H7 (cell line): ENCODE measurements around the gene SLC22A23. TPM values are rescaled to one million over a fixed set of nuclear protein-coding genes. Genes with fewer than 3 reads are reported as not detected.

Source experiments
- DNase-seq: peaks from one replicate; pipeline ENCODE4 v3.0.0; 2012
- H3K27me3 ChIP-seq: 2 replicates; pipeline ENCODE4 v1.6.0; 2011; ENCODE audit warnings: mild to moderate bottlenecking, low read length; ENCODE audit not compliant: control insufficient read depth, insufficient read depth
- H3K36me3 ChIP-seq: replicated peaks from 2 replicates; pipeline ENCODE4 v1.5.1; 2011; ENCODE audit warnings: low read length; ENCODE audit not compliant: control insufficient read depth, insufficient read depth
- H3K4me3 ChIP-seq: 2 replicates; pipeline ENCODE4 v1.5.1; 2011; ENCODE audit warnings: low read depth, mild to moderate bottlenecking, control low read depth, low read length, moderate library complexity; ENCODE audit not compliant: insufficient read depth
- total RNA-seq: library from RNA; depleted of rRNA; stranded (reverse); fragments of >200 nt; shearing (Covaris generic); gene quantifications from 2 replicates; pipeline ENCODE4 v1.2.3, GENCODE V29; 2014

Gene SLC22A23
- total RNA-seq, 1 experiment from 2014 or later: 14.6 TPM

DNA sequence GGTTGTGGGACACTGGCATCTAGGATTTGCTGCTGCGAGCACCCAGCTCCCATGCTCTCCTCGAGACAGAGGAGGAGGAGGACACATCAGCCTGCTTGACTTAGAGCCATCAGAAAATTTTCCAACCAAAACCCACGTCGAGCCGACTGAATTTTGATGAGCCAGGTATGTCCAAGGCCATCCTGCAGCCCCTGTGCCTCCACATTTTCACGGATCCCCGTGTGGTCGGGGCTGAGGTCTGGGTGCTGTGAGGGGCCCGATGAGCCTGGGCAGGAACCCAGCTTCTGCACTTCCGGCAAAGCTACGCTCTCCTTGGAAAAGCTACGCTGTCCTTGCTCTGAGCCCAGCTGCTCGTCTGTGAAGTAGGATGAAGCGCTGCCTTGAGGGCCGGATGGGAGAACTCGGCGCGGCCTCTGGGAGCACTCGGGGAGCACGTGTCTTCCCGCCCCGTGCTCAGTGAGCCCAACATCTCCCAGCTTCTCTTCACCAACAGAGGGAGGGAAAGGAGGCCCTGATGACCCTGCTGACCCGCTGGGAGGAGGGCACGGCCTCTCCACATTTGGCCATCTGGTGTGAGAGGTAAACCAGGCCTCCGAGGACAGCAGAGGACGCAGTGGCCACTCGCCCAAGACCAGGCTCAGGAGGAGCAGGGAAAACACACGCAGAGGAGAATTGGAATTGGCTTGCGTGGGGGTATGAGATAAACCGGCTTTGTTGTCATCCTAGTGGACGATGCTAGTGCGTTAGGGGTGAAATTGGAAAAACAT lies 164.2 kb downstream of the SLC22A23 start:
- Histone ChIP-seq H3K36me3 (no peaks in the 10 kb centered on the region; the same call in none of the 2 replicates), H3K27me3 (no peaks in the 10 kb centered on the region), H3K4me3 (no peak overlapping the region)
- no peak for DNase-seq

DNA sequence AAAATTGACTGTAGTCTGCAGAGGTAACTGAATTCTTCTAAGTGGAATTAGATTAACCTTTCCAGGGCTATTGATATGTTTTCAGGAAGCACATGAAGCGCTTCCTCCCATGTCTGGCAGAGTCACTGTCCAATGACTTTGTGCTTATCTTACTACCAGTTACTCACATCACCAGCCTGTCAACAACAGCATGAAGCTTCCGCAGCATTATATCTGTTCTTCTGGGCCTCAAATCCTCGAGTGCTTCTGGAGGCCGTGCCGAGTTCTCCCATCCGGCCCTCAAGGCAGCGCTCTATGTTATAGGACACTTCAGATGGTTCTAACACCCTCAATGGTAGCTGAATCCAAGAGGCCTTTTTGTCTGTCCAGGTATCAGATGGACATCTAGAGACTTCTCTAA lies 164.9 kb downstream of the SLC22A23 start:
- no peaks in the 10 kb centered on the region; the same call in none of the 2 replicates for H3K36me3 ChIP-seq
- no peak overlapping the region for H3K4me3 ChIP-seq
- DNase-seq: no peak
- H3K27me3 ChIP-seq: no peaks in the 10 kb centered on the region

DNA sequence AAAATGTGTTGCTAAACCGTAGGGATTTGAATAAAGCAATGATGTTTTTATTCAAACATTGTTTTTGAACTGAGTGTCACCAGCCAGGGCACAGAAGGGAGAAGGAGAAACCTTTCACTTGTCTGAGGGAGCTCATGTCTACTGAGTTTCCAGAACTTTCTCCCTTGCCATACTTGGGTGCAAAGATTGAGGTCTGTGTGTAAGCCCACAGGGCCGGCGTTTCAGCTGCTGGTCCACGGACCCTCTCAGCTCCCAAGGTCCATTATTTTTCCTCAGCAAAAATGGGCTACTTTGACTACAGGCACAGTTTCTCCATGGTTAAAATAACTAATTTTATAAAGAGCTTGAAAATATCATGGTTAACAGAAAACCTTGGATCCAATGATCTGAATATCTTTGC lies 165.5 kb downstream of the SLC22A23 start:
- Histone ChIP-seq H3K36me3 (no peaks in the 10 kb centered on the region; the same call in none of the 2 replicates), H3K27me3 (no peaks in the 10 kb centered on the region), H3K4me3 (no peak overlapping the region)
- no peak for DNase-seq

DNA sequence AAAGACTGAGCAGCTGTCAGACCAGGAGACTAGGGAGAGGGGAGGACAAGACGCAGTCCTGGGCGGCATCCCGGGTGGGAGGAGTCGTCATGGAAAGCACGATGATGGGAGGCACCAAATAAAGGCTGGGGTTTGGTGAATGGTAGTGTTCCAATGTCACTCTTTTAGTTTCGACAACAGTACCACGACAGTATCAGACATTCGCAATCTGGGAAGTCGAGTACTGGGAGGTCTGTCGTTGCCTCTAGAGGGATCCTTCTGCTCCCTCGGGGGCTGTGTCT lies 166.0 kb downstream of the SLC22A23 start:
- Histone ChIP-seq H3K36me3 (no peaks in the 10 kb centered on the region; the same call in none of the 2 replicates), H3K4me3 (no peak overlapping the region), H3K27me3 (no peaks in the 10 kb centered on the region)
- no peak for DNase-seq

DNA sequence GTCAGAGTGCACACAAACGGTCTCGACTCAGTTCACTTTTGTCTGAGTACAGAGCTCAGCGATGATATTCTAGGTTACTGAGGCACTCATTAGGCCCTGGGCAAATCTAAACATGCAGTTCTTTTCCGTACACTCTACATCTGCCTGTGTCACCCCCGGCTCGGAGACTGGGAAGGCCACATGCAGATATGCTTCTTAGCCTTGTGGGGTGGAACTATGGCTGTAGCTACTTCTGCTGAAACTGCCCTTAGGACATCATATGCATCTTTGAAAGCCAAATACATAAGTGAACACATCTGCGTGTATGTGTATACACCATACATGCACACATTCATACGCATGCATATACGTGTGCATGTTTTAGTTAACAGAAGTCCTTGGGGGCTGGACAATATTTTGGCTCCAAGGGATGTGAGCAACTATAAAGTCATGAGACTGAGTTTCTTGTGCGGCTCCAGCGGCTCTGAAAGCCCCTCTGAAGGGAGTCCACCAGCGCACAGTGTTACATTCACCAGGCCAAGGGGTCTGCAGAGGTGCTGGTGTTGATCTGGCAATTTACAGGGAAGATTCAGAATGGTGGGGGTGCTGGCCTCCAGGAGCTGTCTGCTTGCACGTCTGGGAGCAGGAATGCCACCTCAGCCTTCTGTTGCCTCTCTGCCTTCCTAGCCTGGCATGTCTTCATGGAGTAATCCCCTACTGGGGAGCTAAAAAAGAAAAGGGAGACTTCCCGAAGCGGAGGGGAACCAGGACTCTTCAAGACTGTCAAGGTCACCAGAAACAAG lies 166.5 kb downstream of the SLC22A23 start:
- no peaks in the 10 kb centered on the region for H3K27me3 ChIP-seq
- no peak overlapping the region for H3K4me3 ChIP-seq
- H3K36me3 ChIP-seq: peaks cover 1% of the 10 kb centered on the region
- no peak for DNase-seq

DNA sequence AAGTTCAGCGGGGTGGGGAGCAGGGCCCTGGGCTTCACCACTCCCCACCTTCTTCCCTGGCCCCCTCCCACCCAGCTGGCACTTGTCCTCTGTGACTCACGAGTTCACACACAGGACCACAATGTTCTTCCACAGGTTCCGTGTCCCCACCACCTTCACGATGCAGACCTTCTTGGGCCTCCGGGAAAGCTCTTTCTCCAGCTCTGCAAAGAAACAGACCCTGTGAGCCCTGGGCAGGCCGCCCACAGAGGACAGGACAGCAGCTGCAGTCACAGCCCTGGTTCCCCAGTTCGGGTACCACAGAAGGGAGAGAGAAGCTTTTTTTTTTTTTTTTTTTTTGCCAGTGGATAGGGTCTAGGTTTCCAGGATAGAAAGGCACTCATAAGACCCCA lies 167.2 kb downstream of the SLC22A23 start:
- Histone ChIP-seq H3K36me3 (peaks cover 1% of the 10 kb centered on the region), H3K27me3 (no peaks in the 10 kb centered on the region), H3K4me3 (no peak overlapping the region)
- no peak for DNase-seq

DNA sequence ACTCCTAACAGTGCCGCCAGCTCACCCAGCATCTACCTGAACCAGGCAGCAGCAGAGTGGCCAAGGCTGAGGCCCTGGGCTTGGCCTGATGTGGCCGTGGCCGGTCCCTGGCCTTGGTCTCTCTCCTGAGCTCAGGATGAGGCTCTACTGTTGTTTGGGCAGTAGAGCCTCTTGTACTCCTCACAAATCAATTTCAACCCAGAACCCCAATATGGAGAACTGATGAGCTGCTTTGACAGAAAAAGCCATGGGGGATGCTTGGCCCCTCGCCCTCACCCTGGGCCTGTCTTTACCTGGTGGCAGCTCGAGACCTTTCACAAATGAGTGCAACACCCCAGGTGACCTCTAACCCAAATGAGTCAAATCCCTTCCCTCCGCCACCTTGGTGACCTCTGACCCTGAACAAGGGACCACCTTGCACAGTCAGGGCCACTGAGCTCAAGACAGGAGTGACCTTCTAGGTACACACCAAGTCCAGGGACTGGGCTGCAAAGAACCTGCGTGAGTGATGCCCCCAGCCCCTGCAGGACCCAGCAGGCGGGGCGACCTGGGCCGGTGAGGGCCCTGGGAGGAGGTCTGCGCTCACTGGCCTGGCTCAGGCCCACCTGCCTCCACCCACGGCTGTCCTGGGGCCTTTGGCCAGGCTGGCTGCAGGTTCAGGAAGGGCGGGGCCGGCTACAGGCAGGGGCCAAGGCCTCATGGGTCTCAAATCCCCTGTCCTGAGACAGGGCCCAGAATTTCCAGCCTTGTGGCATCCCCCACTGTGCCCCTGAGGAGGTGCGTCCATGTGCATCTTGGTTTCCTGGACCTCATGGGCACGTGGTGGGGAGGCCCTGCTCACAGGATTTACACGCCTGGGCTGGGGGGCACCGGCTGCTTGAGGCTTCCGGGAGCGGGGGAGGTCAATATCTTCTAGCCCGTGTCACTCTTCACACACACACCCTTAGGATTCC lies 167.9 kb downstream of the SLC22A23 start:
- DNase-seq: no peak
- Histone ChIP-seq H3K36me3 (peaks cover 1% of the 10 kb centered on the region), H3K4me3 (no peak overlapping the region), H3K27me3 (no peaks in the 10 kb centered on the region)

DNA sequence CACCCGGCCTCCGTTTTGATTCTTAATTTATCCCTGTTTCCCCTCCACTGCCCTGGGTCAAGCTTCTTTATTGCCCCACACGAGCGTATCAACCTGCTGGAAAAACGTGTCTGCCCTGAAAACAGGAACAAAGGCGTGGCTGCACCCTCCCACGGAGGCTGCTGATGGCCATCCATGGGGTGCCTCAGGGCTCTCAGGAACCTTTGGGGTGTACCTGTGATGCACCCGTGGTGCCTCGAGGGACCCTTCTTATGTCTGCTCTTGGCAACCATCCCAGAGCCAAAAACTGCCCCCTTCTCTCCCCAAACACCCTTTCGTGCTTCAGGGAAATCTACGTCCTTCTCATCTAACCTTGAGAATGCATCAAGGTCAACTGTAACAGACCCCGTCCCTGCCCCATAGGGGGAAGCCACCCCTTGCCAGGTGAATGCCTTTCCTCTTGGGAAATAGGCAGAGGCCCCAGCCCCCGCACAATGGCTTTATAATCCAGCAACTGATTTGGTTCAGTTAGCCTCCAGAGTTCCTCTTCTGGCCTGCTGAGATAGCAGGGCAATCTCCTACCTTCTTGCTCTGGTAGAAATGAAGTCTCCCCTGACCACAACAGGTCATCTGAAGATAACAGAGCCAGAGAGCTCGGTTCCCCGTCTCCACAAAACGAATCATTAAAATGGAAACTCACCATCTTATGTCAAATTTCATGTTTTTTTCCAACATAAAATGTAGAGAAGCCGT lies 168.7 kb downstream of the SLC22A23 start:
- H3K27me3 ChIP-seq: no peaks in the 10 kb centered on the region
- H3K4me3 ChIP-seq: no peak overlapping the region
- DNase-seq: no peak
- peaks cover 6% of the 10 kb centered on the region for H3K36me3 ChIP-seq

DNA sequence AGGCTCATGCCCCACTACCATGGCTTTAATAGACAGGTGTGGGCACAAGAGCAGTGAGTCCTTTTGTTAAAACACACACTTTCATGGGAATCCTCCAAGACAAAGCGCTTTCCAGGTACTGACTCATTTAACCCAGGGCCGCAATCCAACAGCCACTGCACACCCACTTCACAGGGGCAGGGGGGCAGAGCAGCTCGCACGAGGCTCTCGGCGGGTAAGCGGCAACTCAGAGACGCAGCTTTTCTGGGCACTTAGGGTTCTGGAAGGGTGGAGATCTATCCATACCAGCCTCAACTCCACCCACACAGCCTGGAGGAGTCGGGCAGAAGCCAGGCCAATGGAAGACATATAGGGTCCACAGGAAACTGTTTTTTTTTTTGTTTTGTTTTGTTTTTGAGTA lies 169.5 kb downstream of the SLC22A23 start:
- DNase-seq: no peak
- no peaks in the 10 kb centered on the region for H3K27me3 ChIP-seq
- no peak overlapping the region for H3K4me3 ChIP-seq
- H3K36me3 ChIP-seq: peaks cover 8% of the 10 kb centered on the region

DNA sequence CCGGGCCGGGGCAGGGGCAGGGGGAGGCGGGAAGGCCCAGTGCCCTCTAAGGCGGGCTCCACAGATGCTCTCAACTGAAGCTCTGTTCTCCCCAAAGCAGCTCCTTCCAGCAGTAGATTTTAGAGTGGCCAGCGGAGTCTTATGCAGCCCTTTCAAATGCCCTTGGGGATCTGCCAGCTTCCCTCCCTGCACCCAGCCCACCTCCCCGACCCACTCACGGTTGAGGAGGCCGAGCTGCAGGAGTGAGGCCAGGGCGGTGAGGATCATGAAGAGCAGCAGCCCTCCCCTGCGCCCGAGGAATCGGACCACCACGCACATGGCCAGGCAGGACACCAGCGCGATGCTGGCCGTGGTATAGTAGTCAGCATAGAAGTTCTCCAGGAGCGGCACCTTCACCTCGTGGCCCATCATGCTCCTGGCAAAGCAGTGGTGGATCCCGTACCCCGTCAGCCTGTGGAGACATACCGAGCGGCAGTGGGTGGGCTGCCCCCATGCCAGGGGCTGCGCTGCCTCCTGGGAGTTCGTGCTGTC lies 170.1 kb downstream of the SLC22A23 start:
- Histone ChIP-seq H3K36me3 (peaks cover 9% of the 10 kb centered on the region), H3K27me3 (no peaks in the 10 kb centered on the region), H3K4me3 (no peak overlapping the region)
- DNase-seq: no peak

DNA sequence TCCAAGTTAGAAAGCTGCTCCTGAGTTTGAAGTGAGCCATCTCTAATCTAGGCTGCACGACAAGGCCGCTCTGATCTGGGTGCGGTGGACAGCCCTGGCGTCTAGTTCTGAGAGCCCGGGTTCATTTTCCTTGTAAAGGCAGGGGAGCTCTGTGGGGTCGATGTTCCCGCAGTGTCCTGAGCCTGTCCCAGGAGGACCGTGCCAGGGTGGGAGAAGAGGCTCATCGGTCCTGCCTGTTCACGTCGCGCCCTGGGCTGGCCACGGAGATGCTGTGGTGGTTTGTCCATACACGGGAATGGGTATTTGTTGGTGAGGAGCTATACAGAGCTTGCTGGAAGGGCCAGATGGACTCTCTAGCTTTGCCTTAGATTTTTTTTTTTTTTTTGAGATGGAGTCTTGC lies 171.1 kb downstream of the SLC22A23 start:
- no peak for DNase-seq
- Histone ChIP-seq H3K4me3 (no peak overlapping the region), H3K36me3 (peaks cover 9% of the 10 kb centered on the region), H3K27me3 (no peaks in the 10 kb centered on the region)

DNA sequence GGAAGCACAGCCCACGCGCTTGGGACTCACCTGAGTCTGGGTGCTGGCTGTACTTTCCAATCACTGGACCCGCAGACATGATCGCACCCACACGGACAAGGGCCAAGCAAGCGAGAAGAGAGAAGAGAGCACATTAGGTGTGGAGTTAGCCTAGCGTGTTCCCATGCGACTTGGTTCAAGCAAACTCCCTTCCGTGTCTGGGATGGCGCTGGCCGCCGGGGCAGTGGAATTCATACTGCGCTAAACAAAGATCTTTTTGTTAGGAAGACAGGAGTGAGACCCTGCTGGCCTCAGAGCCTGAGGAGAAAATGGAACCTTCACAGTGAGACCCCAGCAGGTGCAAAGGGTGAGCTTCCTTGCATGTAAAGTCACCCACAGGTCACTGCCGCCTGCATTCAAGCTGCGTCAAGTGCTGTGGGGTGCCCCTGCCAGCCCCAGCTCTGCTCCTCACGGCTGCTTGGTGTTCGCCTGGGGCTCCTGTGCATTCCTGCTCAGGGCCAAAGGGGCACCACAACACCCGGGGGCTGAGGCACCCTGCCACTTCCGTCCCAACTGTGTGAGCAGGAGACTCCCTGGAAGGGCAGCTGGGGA lies 171.7 kb downstream of the SLC22A23 start:
- no peak for DNase-seq
- no peaks in the 10 kb centered on the region for H3K27me3 ChIP-seq
- H3K4me3 ChIP-seq: no peak overlapping the region
- H3K36me3 ChIP-seq: peaks cover 9% of the 10 kb centered on the region

DNA sequence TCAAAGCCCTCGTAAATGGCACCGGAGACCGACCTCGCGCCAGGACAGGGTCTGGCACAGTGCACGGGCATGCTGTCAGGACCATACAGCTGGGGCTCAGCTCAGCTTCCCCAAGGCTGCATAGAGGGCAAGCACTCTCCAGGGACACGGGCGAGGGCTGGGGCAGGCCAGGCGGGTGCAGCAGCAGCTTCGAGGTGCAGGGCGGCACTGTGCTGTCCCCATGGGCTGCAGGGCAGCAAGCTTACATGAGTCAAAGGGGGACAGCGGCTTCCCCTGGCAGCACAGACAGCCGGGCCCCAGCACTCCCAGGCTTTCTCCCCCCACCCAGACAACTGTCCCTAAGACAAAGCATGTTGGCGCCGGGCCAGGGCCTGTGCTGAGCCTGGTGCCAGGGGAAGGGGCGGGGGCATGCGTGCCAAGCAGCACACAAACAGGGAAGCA lies 172.4 kb downstream of the SLC22A23 start:
- peaks cover 9% of the 10 kb centered on the region for H3K36me3 ChIP-seq
- DNase-seq: no peak

More for the DNA sequence above, 172.4 kb downstream of the SLC22A23 start:
- Histone ChIP-seq H3K27me3 (no peaks in the 10 kb centered on the region), H3K4me3 (no peak overlapping the region)
